HG02840 (cell line): ENCODE results near the gene ARMC2.
"Not testable (repeated sequence)": the region's sequence is repeated elsewhere in the genome, so short reads cannot be mapped to it uniquely, and the experiment has no call there.

ENCODE experiments used
- ATAC-seq: cut with Tn5 transposase; IDR thresholded peaks from one replicate; pipeline ENCODE4 v1.9.1; 2021; ENCODE audit warnings: mild to moderate bottlenecking, moderate library complexity, moderate number of reproducible peaks; ENCODE audit not compliant: unreplicated experiment, low FRiP score

ARMC2 gene

GRCh38 chr6:108914235-108915022, 66.2 kb downstream of the ARMC2 start:
- ATAC-seq: no peak

DNA sequence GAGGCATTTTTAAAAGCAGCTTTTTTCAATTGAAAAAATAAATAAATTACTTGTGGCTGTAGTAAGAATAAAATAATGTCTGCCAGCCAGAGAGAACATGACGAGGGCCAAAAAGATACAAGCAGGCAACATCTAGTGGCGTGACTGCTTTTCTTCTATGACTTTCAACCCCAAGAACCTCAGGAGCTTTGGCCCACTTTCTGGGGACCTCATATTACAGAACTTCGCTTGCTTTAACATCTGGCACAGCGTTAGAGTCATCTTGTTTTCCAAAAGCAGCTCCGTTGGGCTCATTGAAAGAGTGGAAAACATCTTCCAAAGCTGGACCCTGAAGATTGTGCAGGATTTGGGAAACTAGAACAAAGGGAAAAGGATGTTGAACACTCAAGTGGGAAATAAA, 67.0 kb downstream of the ARMC2 start:
- no peak for ATAC-seq

- no peak for ATAC-seq
These were observed 67.9 kb downstream of the ARMC2 start for GRCh38 chr6:108916026-108916686.

GRCh38 chr6:108920751-108921150, 72.5 kb downstream of the ARMC2 start:
- ATAC-seq: no peak

DNA sequence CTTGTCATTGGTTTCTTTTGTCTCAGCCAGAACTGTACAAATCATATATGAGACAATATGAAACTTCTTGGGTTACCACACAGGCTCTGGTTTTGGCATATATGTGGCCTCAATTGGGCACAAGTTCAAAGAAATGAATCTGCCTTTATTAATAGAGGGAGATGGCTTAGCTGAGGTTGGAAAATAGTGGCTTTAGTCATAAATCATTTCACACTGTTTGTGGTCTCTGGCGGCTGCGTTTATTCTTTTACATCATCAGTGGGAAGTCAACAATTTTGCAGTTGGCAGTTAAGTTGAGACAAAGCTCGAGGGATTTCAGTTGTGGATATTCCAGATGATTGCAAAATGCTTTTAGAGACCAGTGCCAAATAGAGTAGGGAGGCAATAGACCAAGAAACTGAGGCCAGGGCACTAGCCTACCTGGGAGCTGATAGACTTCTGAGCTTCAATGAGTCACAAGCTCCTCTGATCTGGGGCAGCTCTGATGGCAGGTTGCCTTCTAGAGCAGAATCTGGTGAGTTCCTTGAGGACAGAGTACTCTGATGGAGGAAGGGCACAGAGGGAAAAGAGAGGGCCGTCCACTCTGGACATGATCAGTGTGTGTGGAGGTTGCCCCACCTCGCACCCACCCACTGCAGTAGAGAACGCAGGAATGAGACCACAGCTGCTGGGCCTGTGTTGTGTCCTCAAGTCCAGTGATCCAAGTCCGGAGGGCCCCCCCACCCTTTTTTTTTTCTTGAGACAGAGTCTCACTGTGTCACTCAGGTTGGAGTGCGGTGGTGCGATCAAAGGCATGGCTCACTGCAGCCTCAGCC, 73.5 kb downstream of the ARMC2 start:
- ATAC-seq: no peak

DNA sequence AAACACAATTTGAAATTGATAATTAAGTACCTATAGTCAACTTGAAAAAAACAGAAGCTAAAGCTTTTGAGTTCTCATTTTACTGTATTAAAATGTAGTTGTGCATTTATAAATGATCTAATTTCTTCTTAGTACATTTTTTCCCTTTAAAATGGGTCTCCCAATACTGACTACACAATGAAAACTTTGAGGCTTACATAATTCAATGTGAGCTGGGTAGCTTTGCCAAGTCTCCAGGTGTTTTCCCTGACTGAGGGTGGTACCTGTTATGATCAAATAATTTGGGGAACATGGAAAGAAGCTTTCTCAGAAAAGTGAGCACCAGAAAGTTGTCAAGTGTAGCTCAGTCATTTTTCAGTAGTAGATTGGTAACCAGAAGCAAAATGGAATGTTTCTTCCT, 74.3 kb downstream of the ARMC2 start:
- no peak for ATAC-seq

- ATAC-seq: no peak
These were observed 79.7 kb downstream of the ARMC2 start for GRCh38 chr6:108927927-108928326.

- ATAC-seq: no peak
These were observed 80.4 kb downstream of the ARMC2 start for GRCh38 chr6:108928650-108929049.

GRCh38 chr6:108931090-108931489, 82.9 kb downstream of the ARMC2 start:
- not testable (repeated sequence) for ATAC-seq

- ATAC-seq: no peak
These were observed 88.9 kb downstream of the ARMC2 start for GRCh38 chr6:108937170-108937569.

DNA sequence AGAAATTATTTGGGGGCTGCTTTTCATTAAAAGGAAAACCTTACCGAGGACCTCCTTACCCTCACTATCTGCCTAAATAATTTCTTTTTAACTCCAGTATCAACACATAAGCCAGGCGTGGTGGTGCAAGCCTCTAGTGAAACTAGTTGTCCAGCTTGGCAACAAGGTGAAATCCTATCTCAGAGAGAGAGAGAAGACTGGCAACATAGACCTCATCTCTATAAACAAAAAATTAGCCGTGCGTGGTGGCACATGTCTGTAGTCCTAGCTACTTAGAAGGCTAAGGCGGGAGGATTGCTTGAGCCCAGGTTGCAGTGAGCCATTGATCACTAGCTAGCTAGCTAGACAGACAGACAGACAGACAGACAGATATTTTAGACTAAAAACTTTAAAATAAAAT, 92.5 kb downstream of the ARMC2 start:
- ATAC-seq: no peak

GRCh38 chr6:108941281-108941680, 93.1 kb downstream of the ARMC2 start:
- no peak for ATAC-seq

DNA sequence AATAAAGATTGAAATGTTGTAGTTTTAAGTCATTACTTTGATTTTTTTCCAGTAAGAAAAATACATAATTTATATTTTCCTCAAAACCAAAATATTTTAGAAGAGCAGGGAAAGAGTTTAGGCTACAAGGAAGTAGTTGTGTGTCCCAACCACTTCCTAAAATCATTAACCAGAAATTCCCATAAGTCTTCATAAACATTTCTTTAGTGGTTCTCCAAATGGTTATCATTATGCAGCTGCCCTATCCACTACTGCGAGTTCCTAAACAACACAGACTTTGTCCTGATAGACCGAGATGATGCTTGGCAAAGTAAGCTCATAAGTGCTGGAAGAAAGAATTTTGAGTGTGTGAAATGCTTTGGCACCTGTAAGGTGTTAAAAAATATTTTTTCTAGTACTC, 93.6 kb downstream of the ARMC2 start:
- no peak for ATAC-seq

- no peak for ATAC-seq
These were observed 94.6 kb downstream of the ARMC2 start for GRCh38 chr6:108942556-108943492.

GRCh38 chr6:108944071-108944470, 95.8 kb downstream of the ARMC2 start:
- ATAC-seq: no peak

DNA sequence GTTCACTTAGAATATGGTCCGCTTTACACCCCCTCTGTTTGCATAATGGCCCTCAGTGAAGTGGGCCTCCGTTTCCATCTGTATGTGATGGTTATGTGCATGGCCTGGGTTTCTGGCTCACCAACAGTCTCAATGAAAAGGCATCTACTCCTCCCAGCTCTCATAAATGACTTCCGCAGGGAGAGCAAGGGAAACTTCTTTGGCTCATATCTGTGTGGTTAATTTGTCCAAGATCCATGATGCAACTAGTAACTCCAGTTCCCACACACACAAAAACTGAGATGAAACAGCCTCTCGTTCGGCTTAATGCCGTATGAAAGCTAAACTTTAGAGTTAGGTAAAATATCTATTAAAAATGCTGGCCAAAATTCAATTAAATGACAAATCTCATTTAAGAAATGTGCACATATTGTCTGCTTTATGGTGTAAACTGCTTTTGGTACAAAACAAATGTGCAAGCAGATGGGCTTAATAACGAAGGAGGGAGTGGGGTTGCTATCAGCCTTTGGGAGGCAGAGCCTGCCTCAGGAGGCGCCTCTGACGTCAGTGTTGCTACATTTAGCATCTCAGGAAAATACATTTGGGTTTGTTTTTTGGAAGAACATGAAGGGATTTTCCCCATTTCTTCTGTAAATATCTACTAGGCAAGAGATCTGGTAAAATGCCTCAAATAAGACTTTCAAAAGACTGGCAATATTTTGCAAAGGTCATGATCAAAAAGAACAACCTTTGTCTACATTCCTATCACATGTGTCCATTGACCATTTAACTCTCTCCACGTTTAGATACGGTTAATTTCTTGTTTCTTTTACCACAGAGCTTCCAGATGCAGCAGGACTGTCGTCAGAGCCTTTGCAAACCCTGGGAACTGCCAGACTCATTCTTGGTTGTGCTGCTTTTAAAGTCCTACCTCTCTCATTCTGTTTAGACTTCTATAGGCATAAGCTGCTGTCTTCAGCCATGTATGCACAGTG, 96.8 kb downstream of the ARMC2 start:
- no peak for ATAC-seq

- ATAC-seq: no peak
These were observed 97.5 kb downstream of the ARMC2 start for GRCh38 chr6:108945681-108946159.

DNA sequence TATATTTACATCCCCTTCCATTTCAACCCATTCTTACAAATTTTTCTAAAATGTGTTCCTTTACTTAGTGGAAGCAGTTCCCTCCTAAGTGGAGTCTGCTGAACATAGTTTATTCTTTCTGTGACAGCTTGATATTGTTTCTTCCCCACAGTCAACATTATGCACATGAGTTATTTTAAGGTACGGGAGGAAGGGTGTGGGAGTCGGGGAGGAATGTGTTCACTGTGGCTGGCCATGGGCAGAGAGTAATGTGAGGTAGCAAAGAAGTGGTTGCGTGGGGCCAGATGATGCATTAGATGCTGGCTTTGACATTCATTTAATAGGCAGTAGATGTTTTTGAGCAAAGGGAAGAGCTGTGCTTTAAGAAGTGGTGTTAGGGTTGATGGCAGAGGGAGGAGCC, 98.5 kb downstream of the ARMC2 start:
- ATAC-seq: no peak
